HFF-Myc (cell line): ENCODE results near the gene SQSTM1.

ENCODE experiments used
- DNase-seq: peaks from one replicate; pipeline ENCODE4 v3.0.0-alpha.2; 2011; ENCODE audit warnings: low read depth; ENCODE audit errors: extremely low read depth
- H3K4me3 ChIP-seq: replicated peaks from 2 replicates; pipeline ENCODE4 v1.5.1; 2011; ENCODE audit warnings: low read depth, mild to moderate bottlenecking, control low read depth, low read length
- CTCF ChIP-seq: IDR thresholded peaks from 2 replicates; pipeline ENCODE4 v1.5.1; 2012; ENCODE audit warnings: mild to moderate bottlenecking, low read depth, low read length, control low read depth; ENCODE audit errors: missing control alignments

Gene SQSTM1

GRCh38 chr5:179886190-179886911 lies 65.6 kb downstream of the SQSTM1 start:
- no peak for TF ChIP-seq CTCF
- DNase-seq = no peak
- H3K4me3 ChIP-seq = no peak overlapping the region

GRCh38 chr5:179887095-179887494 lies 66.4 kb downstream of the SQSTM1 start:
- no peak overlapping the region for H3K4me3 ChIP-seq

More at GRCh38 chr5:179887095-179887494, 66.4 kb downstream of the SQSTM1 start:
- DNase-seq = no peak
- no peak for TF ChIP-seq CTCF
